Measurements from ENCODE around the gene SNTB2.

The SNTB2 gene

GRCh38 chr16:69339289-69340094 is 152.5 kb downstream of the SNTB2 start, which contains the start of the genes COG8 and NIP7:
Gene COG8, minus strand, starts transcription at chr16:69339564. Its CDS starts 12 bp downstream, at chr16:69339552.
Gene NIP7, plus strand, starts transcription at chr16:69339772. Its CDS starts 58 bp downstream, at chr16:69339830.
- peak; percentile 81 for TF ChIP-seq CTCF (IDR thresholded peaks at IDR 0.05; ENCODE audit: borderline replicate concordance, insufficient read depth, low read depth, low read length)
- H3K4me3 ChIP-seq (ENCODE audit: low read depth, low read length): peak within 1 kb of the TSS; percentile 87

GRCh38 chr16:69340095-69340644 is 153.2 kb downstream of the SNTB2 start:
- no peak for TF ChIP-seq CTCF (IDR thresholded peaks at IDR 0.05; ENCODE audit: borderline replicate concordance, insufficient read depth, low read depth, low read length)

GRCh38 chr16:69344171-69344570 is 157.2 kb downstream of the SNTB2 start:
- no peak for TF ChIP-seq CTCF (IDR thresholded peaks at IDR 0.05; ENCODE audit: borderline replicate concordance, insufficient read depth, low read depth, low read length)
- H3K4me3 ChIP-seq (ENCODE audit: low read depth, low read length): no peak overlapping the region

More at GRCh38 chr16:69340095-69340644, 153.2 kb downstream of the SNTB2 start:
- H3K4me3 ChIP-seq (ENCODE audit: low read depth, low read length): peak overlapping the region; percentile 87

GRCh38 chr16:69345923-69346322 is 159.0 kb downstream of the SNTB2 start:
- no peak for TF ChIP-seq CTCF (IDR thresholded peaks at IDR 0.05; ENCODE audit: borderline replicate concordance, insufficient read depth, low read depth, low read length)
- no peak overlapping the region for H3K4me3 ChIP-seq (ENCODE audit: low read depth, low read length)

- TF ChIP-seq CTCF (IDR thresholded peaks at IDR 0.05; ENCODE audit: borderline replicate concordance, insufficient read depth, low read depth, low read length): no peak
- no peak overlapping the region for H3K4me3 ChIP-seq (ENCODE audit: low read depth, low read length)
These were observed 159.7 kb downstream of the SNTB2 start for GRCh38 chr16:69346683-69347082.

GRCh38 chr16:69348222-69348621 is 161.3 kb downstream of the SNTB2 start:
- H3K4me3 ChIP-seq (ENCODE audit: low read depth, low read length): no peak overlapping the region
- no peak for TF ChIP-seq CTCF (IDR thresholded peaks at IDR 0.05; ENCODE audit: borderline replicate concordance, insufficient read depth, low read depth, low read length)

- no peak overlapping the region for H3K4me3 ChIP-seq (ENCODE audit: low read depth, low read length)
- no peak for TF ChIP-seq CTCF (IDR thresholded peaks at IDR 0.05; ENCODE audit: borderline replicate concordance, insufficient read depth, low read depth, low read length)
These were observed 162.6 kb downstream of the SNTB2 start for GRCh38 chr16:69349536-69349935.
